RWPE2 (cell line): ENCODE results near the gene ZNF414.
A peak's percentile ranks its signal among the peaks of the same experiment; 100 is the strongest.

Experiments
- ATAC-seq: fragments of 200-7000 bp; cut with Tn5 transposase; 3 replicates; pipeline ENCODE4 v1.9.1; 2021; ENCODE audit warnings: low read depth
- DNase-seq: peaks from one replicate; pipeline ENCODE4 v3.0.0-alpha.2; 2020; ENCODE audit warnings: low spot score
- H3K27ac ChIP-seq: fragments of 450-650 bp; 2 replicates; pipeline ENCODE4 v1.5.1; 2017; ENCODE audit warnings: mild to moderate bottlenecking; ENCODE audit not compliant: poor library complexity, severe bottlenecking
- H3K27me3 ChIP-seq: fragments of 250-450 bp; sonication (Bioruptor Pico); 2 replicates; pipeline ENCODE4 v1.5.1; 2021; ENCODE audit warnings: mild to moderate bottlenecking, moderate library complexity; ENCODE audit not compliant: insufficient read depth, poor library complexity, severe bottlenecking
- H3K36me3 ChIP-seq: fragments of 250-450 bp; sonication (Bioruptor Pico); 2 replicates; pipeline ENCODE4 v1.5.1; 2020; ENCODE audit warnings: low read depth, mild to moderate bottlenecking, moderate library complexity
- H3K4me1 ChIP-seq: fragments of 250-450 bp; sonication (Bioruptor Pico); 2 replicates; pipeline ENCODE4 v1.5.1; 2021; ENCODE audit warnings: mild to moderate bottlenecking, moderate library complexity; ENCODE audit not compliant: insufficient read depth, poor library complexity, severe bottlenecking
- H3K4me3 ChIP-seq: fragments of 250-450 bp; sonication (Bioruptor Pico); 2 replicates; pipeline ENCODE4 v1.5.1; 2021; ENCODE audit warnings: mild to moderate bottlenecking, moderate library complexity; ENCODE audit not compliant: severe bottlenecking
- H3K9me3 ChIP-seq: fragments of 250-450 bp; sonication (Bioruptor Pico); 2 replicates; pipeline ENCODE4 v1.5.1; 2021; ENCODE audit warnings: mild to moderate bottlenecking, moderate library complexity; ENCODE audit not compliant: severe bottlenecking
- TF ChIP-seq, protein P1 (sequence below): fragments of 450-650 bp; IDR thresholded peaks from one replicate; pipeline ENCODE4 v1.5.1; 2017; ENCODE audit warnings: mild to moderate bottlenecking, moderate library complexity; ENCODE audit not compliant: poor library complexity, severe bottlenecking

ZNF414 gene

DNA sequence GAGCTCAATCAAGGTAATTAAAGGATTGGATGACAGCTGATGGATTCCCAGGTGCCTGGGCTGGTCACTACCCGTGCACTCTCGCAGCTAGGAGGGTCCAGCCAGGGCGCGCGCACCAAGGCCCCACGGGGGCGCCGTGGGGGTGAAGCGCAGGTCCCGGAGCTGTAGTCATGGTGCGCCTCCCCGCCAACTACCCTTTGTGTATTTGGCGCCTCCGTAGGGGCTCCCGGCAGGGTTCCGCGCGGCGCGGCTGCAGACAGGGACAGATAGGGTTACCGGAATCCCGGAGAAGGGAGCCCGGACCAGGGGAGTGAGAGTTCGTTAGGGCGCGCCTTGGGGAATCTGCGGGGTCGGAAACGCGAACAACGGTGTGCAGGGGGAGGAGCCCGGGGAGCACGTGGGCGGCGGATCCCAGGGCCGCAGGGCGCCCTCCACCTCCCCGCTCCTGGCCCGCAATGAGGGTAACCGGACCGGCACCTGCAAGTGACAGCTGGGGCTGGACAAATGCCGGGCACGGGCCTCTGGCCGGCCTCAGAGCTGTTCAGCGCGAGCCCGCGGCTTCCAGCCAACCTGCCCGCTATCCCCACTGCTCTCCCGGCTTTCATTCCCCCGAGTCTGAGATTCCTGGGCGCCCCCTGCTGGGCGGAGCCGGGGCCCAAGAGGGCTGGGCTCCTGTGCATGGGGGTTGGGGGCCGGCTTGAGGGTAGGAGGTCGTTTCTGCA is 8.1 kb downstream of the ZNF414 start:
- TF ChIP-seq, protein P1, sequence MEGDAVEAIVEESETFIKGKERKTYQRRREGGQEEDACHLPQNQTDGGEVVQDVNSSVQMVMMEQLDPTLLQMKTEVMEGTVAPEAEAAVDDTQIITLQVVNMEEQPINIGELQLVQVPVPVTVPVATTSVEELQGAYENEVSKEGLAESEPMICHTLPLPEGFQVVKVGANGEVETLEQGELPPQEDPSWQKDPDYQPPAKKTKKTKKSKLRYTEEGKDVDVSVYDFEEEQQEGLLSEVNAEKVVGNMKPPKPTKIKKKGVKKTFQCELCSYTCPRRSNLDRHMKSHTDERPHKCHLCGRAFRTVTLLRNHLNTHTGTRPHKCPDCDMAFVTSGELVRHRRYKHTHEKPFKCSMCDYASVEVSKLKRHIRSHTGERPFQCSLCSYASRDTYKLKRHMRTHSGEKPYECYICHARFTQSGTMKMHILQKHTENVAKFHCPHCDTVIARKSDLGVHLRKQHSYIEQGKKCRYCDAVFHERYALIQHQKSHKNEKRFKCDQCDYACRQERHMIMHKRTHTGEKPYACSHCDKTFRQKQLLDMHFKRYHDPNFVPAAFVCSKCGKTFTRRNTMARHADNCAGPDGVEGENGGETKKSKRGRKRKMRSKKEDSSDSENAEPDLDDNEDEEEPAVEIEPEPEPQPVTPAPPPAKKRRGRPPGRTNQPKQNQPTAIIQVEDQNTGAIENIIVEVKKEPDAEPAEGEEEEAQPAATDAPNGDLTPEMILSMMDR: peak; percentile 86
- no peaks in the 10 kb centered on the region for H3K9me3 ChIP-seq
- H3K36me3 ChIP-seq: no peaks in the 10 kb centered on the region
- H3K27ac ChIP-seq: no peak overlapping the region
- H3K27me3 ChIP-seq: no peaks in the 10 kb centered on the region
- no peak for DNase-seq
- peak; percentile 80 for ATAC-seq
- no peaks in the 10 kb centered on the region for H3K4me1 ChIP-seq
- H3K4me3 ChIP-seq: peak overlapping the region; percentile 36

DNA sequence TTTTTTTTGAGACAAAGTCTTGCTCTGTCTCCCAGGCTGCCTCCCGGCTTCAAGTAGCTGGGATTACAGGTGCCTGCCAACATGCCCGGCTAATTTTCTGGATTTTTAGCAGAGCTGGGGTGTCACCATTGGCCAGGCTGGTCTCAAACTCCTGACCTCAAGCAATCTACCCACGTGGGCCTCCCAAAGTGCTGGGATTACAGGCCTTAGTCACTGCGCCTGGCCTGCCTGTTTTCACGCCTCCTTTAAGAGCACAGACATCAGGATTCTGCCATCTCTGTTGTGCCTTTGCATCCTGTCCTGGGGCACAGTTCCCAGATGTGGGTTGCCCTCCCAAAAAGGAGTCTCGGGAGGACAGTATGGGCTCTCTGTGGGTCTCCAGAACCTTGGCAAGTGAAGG is 9.0 kb downstream of the ZNF414 start:
- DNase-seq (no peak), ATAC-seq (no peak)
- Histone ChIP-seq H3K9me3 (no peaks in the 10 kb centered on the region), H3K27ac (no peak overlapping the region), H3K36me3 (no peaks in the 10 kb centered on the region), H3K4me3 (no peak overlapping the region), H3K27me3 (no peaks in the 10 kb centered on the region), H3K4me1 (no peaks in the 10 kb centered on the region)
- TF ChIP-seq, protein P1: no peak

DNA sequence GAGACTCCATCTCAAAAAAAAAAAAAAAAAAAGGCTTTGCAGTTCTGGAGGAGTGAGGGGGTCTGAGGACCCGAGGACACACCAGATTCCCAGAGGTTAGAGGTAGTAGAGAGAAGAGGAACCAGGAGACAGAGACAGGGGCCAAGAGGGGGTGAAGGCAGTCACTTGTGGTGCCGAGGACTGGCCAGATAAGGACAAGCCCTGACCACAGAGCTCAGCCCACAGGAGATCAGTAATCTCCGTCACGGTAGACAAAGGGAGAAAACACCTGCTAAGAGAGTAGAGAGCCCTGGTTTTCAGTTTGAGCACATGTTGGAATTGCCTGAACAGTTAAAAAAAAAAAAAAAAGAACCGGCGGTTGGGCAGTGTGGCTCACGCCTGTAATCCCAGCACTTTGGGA is 9.8 kb downstream of the ZNF414 start:
- TF ChIP-seq, protein P1: no peak
- no peak for ATAC-seq
- DNase-seq: no peak
- Histone ChIP-seq H3K27me3 (no peaks in the 10 kb centered on the region), H3K4me3 (no peak overlapping the region), H3K27ac (no peak overlapping the region), H3K9me3 (no peaks in the 10 kb centered on the region), H3K4me1 (no peaks in the 10 kb centered on the region), H3K36me3 (no peaks in the 10 kb centered on the region)

DNA sequence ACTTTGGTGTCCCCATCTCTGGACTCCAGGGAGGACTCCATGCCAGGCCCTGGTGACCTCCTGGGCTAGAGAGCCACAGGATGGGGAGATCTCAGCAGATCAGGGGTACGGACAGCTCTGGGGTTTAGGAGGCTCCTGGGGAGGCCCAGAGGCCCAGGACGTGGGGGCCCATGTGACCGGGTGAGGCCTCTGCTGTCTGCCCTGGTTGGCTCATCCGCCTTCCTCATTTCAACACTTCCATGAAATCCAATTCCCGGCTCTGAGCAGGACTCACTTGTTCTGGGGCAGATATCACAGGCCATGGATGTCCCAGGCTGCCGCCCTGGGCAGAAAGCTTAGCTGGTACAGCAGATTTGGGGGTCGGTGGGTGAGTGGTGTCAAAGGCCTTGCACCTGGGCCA is 10.5 kb downstream of the ZNF414 start:
- no peaks in the 10 kb centered on the region for H3K36me3 ChIP-seq
- H3K4me1 ChIP-seq: no peaks in the 10 kb centered on the region
- ATAC-seq: no peak
- no peaks in the 10 kb centered on the region for H3K27me3 ChIP-seq
- H3K27ac ChIP-seq: no peak overlapping the region
- H3K9me3 ChIP-seq: no peaks in the 10 kb centered on the region
- H3K4me3 ChIP-seq: no peak overlapping the region
- TF ChIP-seq, protein P1: no peak
- no peak for DNase-seq

DNA sequence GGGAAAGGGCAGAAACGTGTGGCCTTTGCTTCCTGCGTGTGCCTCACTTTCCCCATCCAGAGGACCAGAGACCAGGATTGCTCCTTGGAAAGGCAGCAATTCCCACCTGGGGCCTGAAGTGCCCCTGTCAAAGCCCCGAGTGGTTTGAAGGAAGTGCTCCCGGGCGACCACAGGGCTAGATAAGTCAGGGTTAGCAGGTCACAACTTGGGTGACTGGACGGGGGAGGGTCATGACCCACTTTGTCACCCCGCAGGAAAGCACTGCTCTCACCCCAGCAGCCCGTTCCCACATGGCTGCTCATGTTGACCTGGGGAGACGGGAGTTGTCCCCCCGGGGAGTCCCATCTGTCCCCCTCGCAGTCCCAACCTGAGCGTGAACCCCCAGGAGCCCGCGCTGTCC is 12.0 kb downstream of the ZNF414 start:
- Histone ChIP-seq H3K9me3 (no peaks in the 10 kb centered on the region), H3K36me3 (no peaks in the 10 kb centered on the region), H3K27me3 (no peaks in the 10 kb centered on the region), H3K4me1 (no peaks in the 10 kb centered on the region), H3K27ac (no peak overlapping the region), H3K4me3 (no peak overlapping the region)
- DNase-seq: no peak
- TF ChIP-seq, protein P1: no peak
- ATAC-seq: no peak
